HAP-1 (cell line): ENCODE measurements around the gene SARDH.
"Not testable (repeated sequence)": the region's sequence is repeated elsewhere in the genome, so short reads cannot be mapped to it uniquely, and the experiment has no call there.

ENCODE experiments used
- DNase-seq, 2 experiments: peaks; one replicate each; pipeline ENCODE4 v3.0.0-alpha.2; 2016 to 2020; ENCODE audit warnings: low spot score in 2 of 2
- H3K27me3 ChIP-seq: fragments of 250-450 bp; sonication (Bioruptor Pico); 2 replicates; pipeline ENCODE4 v1.5.1; 2020; ENCODE audit warnings: low read depth, mild to moderate bottlenecking, moderate library complexity
- H3K36me3 ChIP-seq: fragments of 250-450 bp; sonication (Bioruptor Pico); replicated peaks from 2 replicates; pipeline ENCODE4 v1.5.1; 2020; ENCODE audit warnings: mild to moderate bottlenecking
- H3K4me1 ChIP-seq: fragments of 250-450 bp; sonication (Bioruptor Pico); 2 replicates; pipeline ENCODE4 v1.5.1; 2020; ENCODE audit warnings: mild to moderate bottlenecking
- H3K4me3 ChIP-seq: fragments of 250-450 bp; sonication (Bioruptor Pico); 2 replicates; pipeline ENCODE4 v1.5.1; 2020; ENCODE audit warnings: mild to moderate bottlenecking, moderate library complexity
- H3K9me3 ChIP-seq: fragments of 250-450 bp; sonication (Bioruptor Pico); 2 replicates; pipeline ENCODE4 v1.5.1; 2020; ENCODE audit warnings: mild to moderate bottlenecking, moderate library complexity
- in situ Hi-C: fragments of 300-500 bp; cut with MboI; formaldehyde crosslinking; loops from 3 replicates; pipeline ENCODE4 v1.14.3; 2020; ENCODE audit warnings: low sequenced_read_pairs, inconsistent platforms, mixed read lengths

The SARDH gene

DNA sequence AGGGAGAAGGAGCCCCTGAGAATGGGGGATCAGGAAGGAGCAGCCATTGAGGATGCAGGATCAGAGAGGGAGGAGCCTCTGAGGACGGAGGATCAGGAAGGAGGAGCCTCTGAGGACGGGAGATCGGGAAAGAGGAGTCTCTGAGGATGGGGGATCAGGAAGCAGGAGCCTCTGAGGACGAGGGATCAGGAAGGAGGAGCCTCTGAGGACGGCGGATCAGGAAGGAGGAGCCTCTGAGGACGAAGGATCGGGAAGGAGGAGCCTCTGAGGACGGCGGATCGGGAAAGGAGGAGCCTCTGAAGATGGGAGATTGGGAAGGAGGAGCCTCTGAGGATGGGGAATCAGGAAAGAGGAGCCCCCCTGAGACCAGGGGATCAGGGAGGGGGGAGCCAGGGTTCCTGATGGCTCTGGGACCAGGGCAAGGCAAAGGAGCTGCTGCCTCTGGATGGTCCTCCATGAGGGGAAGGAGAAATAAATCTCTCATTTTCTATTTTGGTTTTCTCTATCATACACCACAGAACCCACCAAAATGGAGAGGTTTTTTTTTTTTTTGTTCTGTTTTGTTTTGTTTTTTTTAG lies 22.6 kb upstream of the SARDH start:
- H3K27me3 ChIP-seq, result no peaks in the 10 kb centered on the region
- H3K4me3 ChIP-seq, result no peak overlapping the region
- no peaks in the 10 kb centered on the region for H3K9me3 ChIP-seq
- in situ Hi-C loops, result no loop called here
- H3K4me1 ChIP-seq, result no peaks in the 10 kb centered on the region
- H3K36me3 ChIP-seq, result peaks cover 4% of the 10 kb centered on the region; the same call in 1 of the 2 replicates
- peak in 1 of 2 experiments; percentile 3 for DNase-seq

DNA sequence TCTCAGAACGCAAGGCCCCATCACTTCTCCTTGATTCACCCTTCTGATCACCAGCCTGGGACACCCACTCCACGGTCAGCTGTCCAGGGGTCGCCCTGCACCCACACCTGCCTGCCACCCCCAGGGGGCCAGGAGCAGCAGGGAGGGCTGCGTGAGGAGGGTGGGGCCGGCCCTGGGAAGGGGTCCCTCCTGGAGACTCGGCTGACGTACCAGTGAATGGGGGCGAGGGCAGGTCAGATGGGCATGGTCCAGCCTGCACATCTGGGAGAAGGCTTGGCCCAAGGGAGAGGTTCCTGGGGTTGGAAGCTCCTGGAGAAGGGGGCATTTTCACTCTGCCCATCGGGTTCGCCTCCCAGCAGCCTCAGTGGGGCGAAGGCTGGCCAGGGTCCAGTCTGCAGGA lies 21.8 kb upstream of the SARDH start:
- in situ Hi-C loops, result no loop called here
- DNase-seq, result peak in 1 of 2 experiments; percentile 6
- no peaks in the 10 kb centered on the region for H3K9me3 ChIP-seq

DNA sequence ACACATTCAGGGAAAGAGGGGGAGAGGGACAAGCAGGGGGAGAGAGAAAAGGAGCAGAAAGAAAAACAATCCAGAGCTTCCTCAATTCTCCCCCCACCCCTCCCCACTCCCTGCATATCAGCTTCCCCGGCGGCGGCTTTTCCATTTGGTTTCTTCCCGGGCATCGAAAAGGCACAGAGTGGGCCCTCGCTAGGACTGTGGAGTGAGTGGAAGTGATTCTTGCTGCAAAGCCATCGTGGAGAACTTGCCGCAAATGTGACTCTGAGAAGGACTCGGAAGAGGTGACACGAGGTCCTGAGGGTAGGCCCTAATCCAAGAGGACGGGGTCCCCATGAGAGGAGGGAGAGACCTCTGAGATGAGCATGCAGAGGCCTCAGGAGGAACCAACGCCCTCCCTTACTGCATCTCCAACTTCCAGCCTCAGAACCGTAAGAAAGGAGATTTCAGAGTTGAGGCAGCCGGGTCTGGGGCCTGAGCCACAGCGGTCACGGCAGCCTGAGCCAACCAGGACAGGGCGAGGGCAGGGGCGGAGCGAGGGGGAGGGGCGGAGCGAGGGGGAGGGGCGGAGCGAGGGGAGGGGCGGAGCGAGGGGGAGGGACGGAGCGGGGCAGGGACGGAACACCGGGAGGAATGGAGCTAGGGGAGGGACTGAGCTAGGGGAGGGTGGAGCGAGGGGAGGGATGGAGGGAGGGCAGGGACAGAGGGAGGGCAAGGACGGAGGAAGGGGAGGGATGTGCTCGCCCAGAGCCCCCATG lies 21.2 kb upstream of the SARDH start:
- H3K9me3 ChIP-seq, result no peaks in the 10 kb centered on the region
- peak in 1 of 2 experiments; percentile 48 for DNase-seq
- H3K4me3 ChIP-seq, result no peak overlapping the region
- in situ Hi-C loops, result no loop called here
- peaks cover 4% of the 10 kb centered on the region; the same call in 1 of the 2 replicates for H3K36me3 ChIP-seq
- no peaks in the 10 kb centered on the region for H3K27me3 ChIP-seq
- H3K4me1 ChIP-seq, result no peaks in the 10 kb centered on the region

More for the DNA sequence above, 21.8 kb upstream of the SARDH start:
- Histone ChIP-seq H3K4me1 (no peaks in the 10 kb centered on the region), H3K27me3 (no peaks in the 10 kb centered on the region), H3K36me3 (peaks cover 4% of the 10 kb centered on the region; the same call in 1 of the 2 replicates), H3K4me3 (no peak overlapping the region)

DNA sequence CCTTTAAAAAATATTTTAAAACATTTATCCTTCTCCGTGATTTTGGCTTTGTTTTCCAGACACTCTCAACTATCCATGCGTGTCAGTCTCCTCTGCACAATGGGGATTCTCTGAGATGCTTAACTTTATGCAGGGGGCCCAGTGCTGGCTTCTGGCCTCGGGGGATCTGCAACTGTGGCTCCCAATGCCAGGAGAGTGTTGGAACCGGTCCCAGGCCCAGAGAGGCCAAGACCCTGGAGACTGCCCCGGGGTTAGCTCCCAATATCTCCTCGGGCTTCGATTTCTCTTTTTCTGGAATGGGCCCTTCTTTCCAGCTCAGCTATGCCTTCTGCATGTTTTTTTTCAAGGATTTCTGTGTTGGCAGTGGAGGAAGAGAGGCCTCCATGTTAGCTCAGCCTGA lies 20.1 kb upstream of the SARDH start:
- Histone ChIP-seq H3K36me3 (no peaks in the 10 kb centered on the region), H3K9me3 (no peaks in the 10 kb centered on the region), H3K27me3 (no peaks in the 10 kb centered on the region), H3K4me1 (no peaks in the 10 kb centered on the region), H3K4me3 (no peak overlapping the region)
- in situ Hi-C loops, result no loop called here
- DNase-seq, result peak in 1 of 2 experiments; percentile 7

DNA sequence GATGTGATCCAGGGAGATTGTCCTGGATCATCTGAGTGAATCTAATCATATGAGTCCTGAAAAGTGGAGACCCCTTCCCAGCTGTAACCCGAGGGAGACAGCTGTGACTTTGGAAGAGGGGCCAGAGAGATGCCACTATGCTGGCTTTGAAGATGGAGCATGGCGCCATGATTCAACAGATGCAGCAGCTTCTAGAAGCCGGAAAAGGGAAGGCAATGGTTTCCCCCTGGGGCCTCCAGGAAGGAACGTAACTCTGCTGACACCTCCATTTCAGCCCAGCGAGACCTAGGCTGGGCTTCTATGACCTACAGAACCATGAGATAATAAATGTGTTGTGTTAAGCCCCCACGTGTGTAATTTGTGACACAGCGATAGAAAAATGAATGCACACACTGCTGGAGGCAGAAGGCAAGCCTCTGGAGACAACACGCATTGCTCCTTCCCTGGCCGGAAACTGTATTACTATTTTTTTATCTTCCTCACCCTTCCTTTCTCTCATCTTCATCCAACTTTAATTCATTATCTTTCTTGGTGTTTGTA lies 16.6 kb upstream of the SARDH start:
- H3K27me3 ChIP-seq, result peaks cover 2% of the 10 kb centered on the region; the same call in 1 of the 2 replicates
- no peaks in the 10 kb centered on the region for H3K9me3 ChIP-seq
- no peak overlapping the region for H3K4me3 ChIP-seq
- no peaks in the 10 kb centered on the region for H3K36me3 ChIP-seq
- H3K4me1 ChIP-seq, result no peaks in the 10 kb centered on the region
- in situ Hi-C loops, result no loop called here
- no peak for DNase-seq

DNA sequence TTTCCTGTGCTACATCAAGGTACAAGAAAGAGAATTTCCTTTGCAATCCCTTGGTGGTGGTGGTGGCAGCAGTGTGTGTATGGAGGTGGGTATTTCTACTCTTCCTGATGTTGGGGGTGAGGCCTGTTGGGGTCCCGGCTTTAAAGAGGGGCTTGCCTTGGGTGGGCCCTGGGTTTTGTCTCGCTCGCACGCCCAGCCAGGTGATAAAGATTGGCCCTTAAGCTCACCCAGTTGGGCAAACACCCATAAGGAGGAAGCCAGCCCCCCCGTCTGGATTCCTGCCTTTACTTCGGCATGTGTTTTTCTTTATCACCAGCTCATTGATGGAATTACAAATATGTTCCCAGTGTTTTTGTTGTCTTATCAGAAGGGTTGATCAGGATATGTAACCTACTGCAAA lies 16.0 kb upstream of the SARDH start:
- Histone ChIP-seq H3K36me3 (no peaks in the 10 kb centered on the region), H3K4me3 (no peak overlapping the region), H3K27me3 (peaks cover 5% of the 10 kb centered on the region; the same call in 1 of the 2 replicates), H3K9me3 (no peaks in the 10 kb centered on the region), H3K4me1 (no peaks in the 10 kb centered on the region)
- in situ Hi-C loops, result no loop called here
- peak in 1 of 2 experiments; percentile 4 for DNase-seq

DNA sequence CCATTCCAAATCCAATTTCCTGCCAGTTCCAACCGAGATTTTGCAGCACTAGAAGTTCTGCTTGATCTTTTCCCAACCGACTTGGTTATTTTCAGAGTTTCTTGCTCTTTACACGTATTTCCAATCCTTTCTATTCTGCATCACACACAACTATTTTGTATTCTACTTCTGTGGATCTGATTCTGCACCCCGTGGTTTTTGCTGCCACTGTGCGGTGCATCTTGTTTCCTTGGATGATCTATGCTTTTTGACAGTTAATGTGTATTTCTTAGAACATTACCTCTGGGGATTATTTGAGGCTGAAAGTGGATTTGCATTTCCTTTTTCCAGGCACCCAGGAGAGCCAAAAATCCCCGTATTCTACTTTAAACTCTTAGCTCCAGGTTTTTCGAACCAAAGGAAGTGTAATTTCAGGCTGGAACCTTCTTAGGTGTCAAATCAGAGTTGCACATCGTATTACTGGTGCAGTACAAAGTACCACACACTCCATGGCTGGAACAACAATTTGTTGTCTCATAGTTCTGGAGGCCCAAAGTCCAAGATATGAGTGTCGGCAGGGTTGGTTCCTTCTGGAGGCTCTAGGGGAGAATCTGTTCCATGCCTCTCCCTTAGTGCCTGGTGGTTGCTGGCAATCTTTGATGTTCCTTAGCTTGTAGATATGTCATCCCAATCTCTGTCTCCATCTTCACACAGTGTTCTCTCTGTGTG lies 14.7 kb upstream of the SARDH start:
- in situ Hi-C loops, result no loop called here
- DNase-seq, result peak in 1 of 2 experiments; percentile 4
- Histone ChIP-seq H3K36me3 (no peaks in the 10 kb centered on the region), H3K27me3 (peaks cover 5% of the 10 kb centered on the region; the same call in 1 of the 2 replicates), H3K4me1 (no peaks in the 10 kb centered on the region), H3K9me3 (no peaks in the 10 kb centered on the region), H3K4me3 (no peak overlapping the region)

DNA sequence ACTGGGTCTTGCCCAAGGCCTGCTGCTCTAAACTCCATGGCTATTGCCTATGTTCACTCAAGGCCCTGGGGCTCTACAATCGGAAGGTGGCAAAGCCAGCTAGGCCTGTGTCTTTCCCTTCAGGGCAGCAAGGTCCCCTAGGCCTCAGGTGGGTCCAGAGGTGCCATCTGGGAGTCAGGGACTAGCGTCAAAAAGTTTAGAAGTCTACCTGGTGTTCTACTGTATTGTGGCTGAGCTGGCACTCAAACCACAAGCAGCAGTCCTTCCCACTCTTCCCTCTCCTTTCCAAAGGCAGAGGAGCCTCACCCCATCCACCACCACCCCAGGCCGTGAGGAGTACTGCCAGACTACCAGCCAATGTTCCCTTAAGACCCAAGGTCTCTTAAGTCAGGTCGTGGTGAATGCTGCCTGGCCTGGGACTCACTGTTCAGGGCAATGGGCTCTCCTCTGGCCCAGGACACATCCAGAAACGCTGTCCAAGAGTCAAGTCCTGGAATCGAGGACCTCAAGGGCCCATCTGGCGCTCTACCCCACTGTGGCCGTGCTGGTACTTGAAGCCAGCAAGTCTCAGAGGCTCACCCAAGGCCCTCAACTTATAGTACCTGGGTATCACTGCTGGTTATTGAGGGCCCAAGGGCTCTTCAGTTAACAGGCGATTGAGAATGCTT lies 13.0 kb upstream of the SARDH start:
- Histone ChIP-seq H3K36me3 (no peaks in the 10 kb centered on the region), H3K27me3 (peaks cover 13% of the 10 kb centered on the region; the same call in 1 of the 2 replicates), H3K4me3 (no peak overlapping the region), H3K9me3 (no peaks in the 10 kb centered on the region), H3K4me1 (no peaks in the 10 kb centered on the region)
- in situ Hi-C loops, result no loop called here
- DNase-seq, result peak in 1 of 2 experiments; percentile 4

DNA sequence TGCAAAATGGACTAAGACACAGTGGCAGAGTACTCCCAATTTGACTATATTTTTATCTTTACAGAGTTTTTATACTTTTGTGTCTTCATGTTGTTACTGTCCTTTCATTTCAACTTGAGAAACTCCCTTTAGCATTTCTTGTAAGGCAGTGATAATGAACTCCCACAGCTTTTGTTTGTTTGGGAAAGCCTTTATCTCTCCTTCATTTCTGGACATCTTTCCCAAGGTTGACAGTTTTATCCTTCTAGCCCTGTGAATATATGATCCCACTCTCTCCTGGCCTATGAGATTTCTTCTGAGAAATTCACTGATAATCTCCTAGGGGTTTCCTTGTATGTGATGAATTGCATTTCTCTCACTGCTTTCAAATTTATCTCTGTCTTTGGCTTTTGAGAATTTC lies 9.2 kb upstream of the SARDH start:
- in situ Hi-C loops, result no loop called here
- peaks cover 13% of the 10 kb centered on the region; the same call in 1 of the 2 replicates for H3K27me3 ChIP-seq
- no peak for DNase-seq
- no peaks in the 10 kb centered on the region for H3K4me1 ChIP-seq
- H3K9me3 ChIP-seq, result no peaks in the 10 kb centered on the region
- H3K36me3 ChIP-seq, result no peaks in the 10 kb centered on the region
- no peak overlapping the region for H3K4me3 ChIP-seq

DNA sequence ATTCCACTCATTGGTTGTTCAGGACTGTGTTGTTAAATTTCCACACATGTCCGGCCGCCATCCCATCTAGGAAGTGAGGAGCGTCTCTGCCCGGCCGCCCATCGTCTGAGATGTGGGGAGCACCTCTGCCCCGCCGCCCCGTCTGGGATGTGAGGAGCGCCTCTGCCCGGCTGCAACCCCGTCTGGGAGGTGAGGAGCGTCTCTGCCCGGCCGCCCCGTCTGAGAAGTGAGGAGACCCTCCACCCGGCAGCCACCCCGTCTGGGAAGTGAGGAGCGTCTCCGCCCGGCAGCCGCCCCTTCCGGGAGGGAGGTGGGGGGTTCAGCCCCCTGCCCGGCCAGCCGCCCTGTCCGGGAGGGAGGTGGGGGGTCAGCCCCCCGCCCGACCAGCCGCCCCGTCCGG lies 6.4 kb upstream of the SARDH start:
- H3K4me3 ChIP-seq, H3K27me3 ChIP-seq, H3K36me3 ChIP-seq, in situ Hi-C loops, DNase-seq, H3K4me1 ChIP-seq, H3K9me3 ChIP-seq: not testable (repeated sequence)

DNA sequence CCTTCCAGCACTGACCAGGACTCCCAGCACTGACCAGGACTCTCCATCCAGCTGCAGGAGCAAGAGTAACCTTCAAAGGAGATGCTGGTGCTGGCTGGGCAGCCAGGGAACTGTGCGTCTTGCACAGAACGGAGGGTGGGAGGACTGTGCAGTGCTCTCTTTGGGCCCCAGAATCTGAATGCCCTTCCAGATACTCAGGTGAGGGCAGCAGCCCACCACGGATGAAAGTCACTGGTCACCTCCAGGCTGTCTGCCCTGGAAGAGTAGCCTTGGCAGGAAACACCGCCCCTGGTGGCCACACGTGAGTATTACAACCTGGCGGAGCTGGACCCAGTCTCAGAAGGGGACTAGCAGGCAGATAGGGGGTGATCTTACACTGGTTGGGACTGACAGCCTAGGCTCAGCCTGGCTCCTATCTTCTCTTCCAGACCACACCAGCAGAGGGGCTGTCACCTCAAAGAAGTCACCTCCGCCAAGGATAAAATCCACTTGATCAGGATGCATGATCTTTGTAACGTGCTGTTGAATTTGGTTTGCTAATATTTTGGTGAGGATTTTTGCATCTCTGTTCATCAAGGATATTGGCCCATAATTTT lies 4.8 kb upstream of the SARDH start:
- peak; percentile 47 to 89 for DNase-seq
- Histone ChIP-seq H3K27me3 (peaks cover 8% of the 10 kb centered on the region; the same call in 1 of the 2 replicates), H3K36me3 (no peaks in the 10 kb centered on the region), H3K4me1 (no peaks in the 10 kb centered on the region), H3K4me3 (no peak overlapping the region), H3K9me3 (no peaks in the 10 kb centered on the region)
- in situ Hi-C loops, result no loop called here

DNA sequence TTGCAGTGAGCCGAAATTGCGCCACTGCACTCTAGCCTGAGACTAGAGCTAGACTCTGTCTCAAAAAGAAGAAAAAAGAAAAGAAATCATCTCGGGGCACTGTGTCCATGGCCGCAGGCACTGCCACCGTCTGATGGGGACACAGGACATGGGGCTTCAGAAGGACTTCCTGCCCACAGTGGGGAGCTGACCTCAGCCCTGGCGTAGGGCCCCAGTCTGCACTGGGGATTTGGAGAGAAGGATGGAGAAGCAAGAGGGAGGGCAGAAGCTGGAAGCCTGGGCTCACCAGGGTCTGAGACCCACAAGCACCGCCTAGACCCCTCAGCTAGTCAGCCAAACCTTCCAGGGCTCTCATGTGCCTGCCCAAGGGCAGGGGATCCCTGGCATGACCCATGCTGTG lies 4.1 kb upstream of the SARDH start:
- Histone ChIP-seq H3K9me3 (no peaks in the 10 kb centered on the region), H3K27me3 (peaks cover 1% of the 10 kb centered on the region; the same call in 1 of the 2 replicates), H3K4me1 (no peaks in the 10 kb centered on the region), H3K36me3 (no peaks in the 10 kb centered on the region), H3K4me3 (no peak overlapping the region)
- in situ Hi-C loops, result no loop called here
- DNase-seq, result no peak

DNA sequence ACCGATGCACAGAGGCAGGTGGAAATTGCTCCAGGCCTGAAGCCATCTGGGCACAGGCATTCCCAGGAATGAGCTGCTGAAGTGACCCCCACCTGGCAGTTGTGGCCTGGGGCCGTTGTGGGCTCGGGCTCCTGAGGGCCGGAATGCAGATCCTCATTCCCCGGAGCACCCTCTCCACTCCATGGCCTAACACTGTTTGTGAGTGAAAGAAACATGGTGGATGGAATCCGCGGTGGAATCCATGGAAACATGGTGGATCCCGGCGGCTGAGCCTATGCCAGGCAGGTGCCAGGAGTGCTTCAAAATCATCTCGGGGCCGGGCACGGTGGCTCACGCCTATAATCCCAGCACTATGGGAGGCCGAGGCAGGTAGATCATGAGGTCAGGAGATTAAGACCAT lies 3.6 kb upstream of the SARDH start:
- Histone ChIP-seq H3K36me3 (no peaks in the 10 kb centered on the region), H3K9me3 (no peaks in the 10 kb centered on the region), H3K27me3 (no peaks in the 10 kb centered on the region), H3K4me1 (no peaks in the 10 kb centered on the region), H3K4me3 (no peak overlapping the region)
- no peak for DNase-seq
- in situ Hi-C loops, result no loop called here
